Omental fat pad (tissue), 4 donors: Measurements from ENCODE around the gene HNRNPD. TPM values are rescaled to one million over a fixed set of nuclear protein-coding genes. Genes with fewer than 3 reads are reported as not detected.
"Not testable (repeated sequence)": the region's sequence is repeated elsewhere in the genome, so short reads cannot be mapped to it uniquely, and the experiment has no call there.

ENCODE experiments used
- ATAC-seq: fragments of 150-250 bp; one replicate; pipeline ENCODE4 v1.9.1; 2016; ENCODE audit warnings: mild to moderate bottlenecking, moderate library complexity; ENCODE audit not compliant: low FRiP score
- DNase-seq: peaks from one replicate; pipeline ENCODE4 v3.0.0-alpha.2; 2019; ENCODE audit warnings: low spot score
- total RNA-seq, 4 donors: library from RNA; depleted of rRNA; stranded (reverse); fragments of >200 nt; gene quantifications; one replicate each; pipeline ENCODE4 v1.1.0, GENCODE V29; 2016
- TF ChIP-seq, protein P1 (sequence below), 3 donors: fragments of 450-650 bp; IDR thresholded peaks; one replicate each; pipeline ENCODE4 v1.5.1; 2016 to 2017; ENCODE audit warnings: antibody characterized with exemption in 3 of 3, mild to moderate bottlenecking in 3 of 3, moderate library complexity in 2 of 3

HNRNPD gene
- total RNA-seq, 4 donors from 2014 or later = 69.2 to 108 (median 86.1) TPM

DNA sequence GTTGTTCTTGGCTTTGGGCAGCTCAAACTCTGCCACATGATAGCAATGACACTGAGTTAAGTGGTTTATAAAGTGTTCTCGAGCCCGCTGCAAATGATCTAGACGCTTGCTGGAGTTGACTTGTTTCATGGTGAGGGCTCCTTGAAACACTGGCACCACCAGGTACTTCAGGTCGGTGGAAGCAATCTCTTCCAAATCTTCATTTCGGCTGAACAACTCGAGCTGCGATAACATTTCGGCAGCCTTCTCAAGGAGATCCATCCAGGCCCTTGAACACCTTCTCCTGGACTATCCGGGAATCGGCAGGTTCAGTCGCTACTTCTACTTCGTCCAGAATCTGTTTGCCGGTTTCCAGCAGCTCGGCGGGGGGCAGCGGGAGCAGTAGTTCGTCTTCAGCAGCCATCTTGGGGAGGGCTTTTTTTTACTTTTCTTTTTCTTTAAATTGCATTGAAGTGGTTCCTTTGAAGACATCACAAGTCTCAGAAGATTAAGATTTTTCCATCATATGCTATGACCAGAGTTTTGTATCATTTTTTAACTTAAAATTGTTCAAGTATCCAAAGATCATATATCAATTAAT lies 28.5 kb upstream of the HNRNPD start:
- DNase-seq (no peak), ATAC-seq (no peak)
- TF ChIP-seq, protein P1, sequence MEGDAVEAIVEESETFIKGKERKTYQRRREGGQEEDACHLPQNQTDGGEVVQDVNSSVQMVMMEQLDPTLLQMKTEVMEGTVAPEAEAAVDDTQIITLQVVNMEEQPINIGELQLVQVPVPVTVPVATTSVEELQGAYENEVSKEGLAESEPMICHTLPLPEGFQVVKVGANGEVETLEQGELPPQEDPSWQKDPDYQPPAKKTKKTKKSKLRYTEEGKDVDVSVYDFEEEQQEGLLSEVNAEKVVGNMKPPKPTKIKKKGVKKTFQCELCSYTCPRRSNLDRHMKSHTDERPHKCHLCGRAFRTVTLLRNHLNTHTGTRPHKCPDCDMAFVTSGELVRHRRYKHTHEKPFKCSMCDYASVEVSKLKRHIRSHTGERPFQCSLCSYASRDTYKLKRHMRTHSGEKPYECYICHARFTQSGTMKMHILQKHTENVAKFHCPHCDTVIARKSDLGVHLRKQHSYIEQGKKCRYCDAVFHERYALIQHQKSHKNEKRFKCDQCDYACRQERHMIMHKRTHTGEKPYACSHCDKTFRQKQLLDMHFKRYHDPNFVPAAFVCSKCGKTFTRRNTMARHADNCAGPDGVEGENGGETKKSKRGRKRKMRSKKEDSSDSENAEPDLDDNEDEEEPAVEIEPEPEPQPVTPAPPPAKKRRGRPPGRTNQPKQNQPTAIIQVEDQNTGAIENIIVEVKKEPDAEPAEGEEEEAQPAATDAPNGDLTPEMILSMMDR (IDR thresholded peaks at IDR 0.05) = no peak

DNA sequence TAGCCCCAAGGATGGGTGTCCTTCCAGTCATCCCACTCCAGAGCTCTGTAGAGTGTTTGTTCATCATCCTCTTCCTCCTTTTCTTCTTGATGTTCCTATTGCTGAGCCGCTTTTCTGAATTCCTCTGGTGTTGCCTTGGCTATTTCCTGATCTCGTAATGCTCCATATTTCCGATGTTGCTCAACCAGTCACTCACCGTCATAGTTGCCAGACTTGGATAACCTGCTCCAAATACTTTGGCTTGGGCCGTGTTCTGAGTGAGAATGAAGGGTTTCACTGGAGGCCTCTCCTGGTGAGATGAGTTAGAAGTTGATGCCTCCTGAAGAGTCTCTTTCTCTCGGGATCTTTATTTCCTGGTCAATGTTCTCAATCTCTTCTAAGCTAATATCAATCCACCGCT lies 27.8 kb upstream of the HNRNPD start:
- no peak for ATAC-seq
- DNase-seq = no peak
- TF ChIP-seq, protein P1 (IDR thresholded peaks at IDR 0.05) = no peak

DNA sequence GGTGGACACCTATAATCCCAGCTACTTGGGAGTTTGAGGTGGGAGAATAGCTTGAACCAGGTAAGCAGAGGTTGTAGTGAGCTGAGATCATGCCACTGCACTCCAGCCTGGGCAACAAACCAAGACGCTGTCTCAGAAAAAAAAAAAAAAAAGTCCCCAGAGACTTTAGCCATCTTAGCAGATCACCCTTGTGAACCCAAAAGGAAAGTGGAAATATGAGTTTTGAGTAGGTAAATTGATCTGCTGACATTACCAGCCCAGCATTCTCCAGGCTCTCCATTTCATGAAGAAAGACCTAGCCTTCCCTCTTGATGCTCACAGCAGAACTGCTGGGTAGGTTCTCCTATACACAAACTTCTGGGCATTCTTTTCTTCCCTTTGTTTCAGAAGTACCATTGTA lies 24.5 kb upstream of the HNRNPD start:
- ATAC-seq = no peak
- no peak for DNase-seq
- TF ChIP-seq, protein P1 (IDR thresholded peaks at IDR 0.05) = no peak

DNA sequence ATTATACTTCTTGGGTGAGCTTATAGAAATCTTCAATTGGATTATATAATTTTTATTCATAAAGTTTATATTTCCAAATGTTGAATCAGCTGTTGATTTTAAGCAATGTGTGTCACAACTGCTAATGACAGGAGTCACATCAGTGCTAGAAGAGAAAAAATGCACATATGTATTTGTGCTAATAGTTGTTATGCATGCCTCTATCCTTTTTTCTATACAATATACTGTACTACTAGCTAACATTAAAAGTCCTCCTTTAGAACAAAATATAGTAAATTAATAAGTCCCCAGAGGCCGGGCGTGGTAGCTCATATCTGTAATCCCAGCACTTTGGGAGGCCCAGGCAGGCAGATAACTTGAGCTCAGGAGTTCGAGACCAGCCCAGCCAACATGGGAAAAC lies 23.7 kb upstream of the HNRNPD start:
- DNase-seq (no peak), ATAC-seq (no peak)
- TF ChIP-seq, protein P1 (IDR thresholded peaks at IDR 0.05) = no peak

DNA sequence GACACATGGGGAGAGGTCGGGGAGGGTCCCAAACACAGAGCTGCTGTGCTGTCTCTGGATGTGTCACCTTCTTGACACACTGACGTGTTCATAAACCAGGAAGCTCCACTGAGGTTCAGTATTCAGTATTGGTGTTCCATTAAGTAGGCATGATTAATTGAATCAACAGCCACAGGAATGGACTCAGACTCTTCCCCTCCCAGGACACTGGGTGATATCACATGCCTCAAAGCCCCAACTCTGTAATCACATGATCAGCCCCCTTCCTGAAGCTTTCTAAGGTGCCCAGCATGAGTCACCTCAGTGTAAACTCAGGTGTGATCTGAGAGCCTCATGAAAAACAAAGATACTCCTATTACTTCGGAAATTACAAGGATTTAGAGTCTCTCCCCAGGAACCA lies 21.1 kb upstream of the HNRNPD start:
- DNase-seq = no peak
- no peak for ATAC-seq
- TF ChIP-seq, protein P1 (IDR thresholded peaks at IDR 0.05) = no peak

DNA sequence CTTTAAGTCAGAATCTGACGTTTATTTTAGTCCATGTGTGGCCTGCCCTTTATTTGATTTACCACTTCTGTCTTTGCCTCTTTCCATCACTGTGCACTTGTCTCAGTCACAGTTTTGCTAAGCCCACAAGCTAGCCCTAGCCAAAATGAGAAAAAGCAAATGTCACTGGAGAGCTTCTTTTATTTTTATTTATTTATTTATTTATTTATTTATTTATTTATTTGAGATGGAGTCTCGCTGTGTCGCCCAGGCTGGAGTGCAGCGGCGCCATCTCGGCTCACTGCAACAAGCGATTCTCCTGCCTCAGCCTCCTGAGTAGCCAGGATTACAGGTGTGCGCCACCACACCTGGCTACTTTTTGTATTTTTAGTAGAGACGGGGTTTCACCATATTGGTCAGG lies 16.3 kb upstream of the HNRNPD start:
- not testable (repeated sequence) for DNase-seq, ATAC-seq

DNA sequence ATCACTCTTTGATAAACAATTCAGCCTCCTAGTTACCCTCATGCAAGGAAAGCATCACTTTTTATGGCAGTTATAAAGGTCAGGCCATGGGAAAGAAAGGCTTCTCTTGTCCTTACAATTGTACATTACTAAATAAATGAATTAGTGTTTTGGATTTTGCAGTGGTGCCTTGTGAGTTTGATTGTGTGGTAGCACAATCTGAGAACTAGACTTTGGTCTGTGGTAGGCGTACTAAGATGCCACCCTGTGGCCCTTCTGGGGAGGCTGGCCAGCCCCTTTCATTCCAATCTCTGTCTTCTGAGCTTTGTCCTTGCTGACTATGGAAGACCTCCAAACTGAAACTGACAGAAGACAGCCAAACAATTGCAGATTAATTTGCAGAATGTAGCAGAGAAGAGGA lies 14.6 kb upstream of the HNRNPD start:
- no peak for ATAC-seq
- DNase-seq = no peak

DNA sequence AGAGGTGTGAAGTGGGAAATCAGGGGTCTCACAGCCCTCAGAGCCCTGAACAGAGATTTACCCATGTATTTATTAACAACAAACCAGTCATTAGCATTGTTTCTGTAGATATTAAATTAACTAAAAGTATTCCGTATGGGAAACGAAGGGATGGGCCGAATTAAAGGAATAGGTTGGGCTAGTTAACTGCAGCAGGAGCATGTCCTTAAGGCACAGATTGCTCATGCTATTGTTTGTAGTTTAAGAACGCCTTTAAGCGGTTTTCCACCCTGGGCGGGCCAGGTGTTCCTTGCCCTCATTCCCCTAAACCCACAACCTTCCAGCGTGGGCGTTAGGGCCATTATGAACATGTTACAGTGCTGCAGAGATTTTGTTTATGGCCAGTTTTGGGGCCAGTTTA lies 12.5 kb upstream of the HNRNPD start:
- not testable (repeated sequence) for ATAC-seq, DNase-seq

More for the DNA sequence above, 14.6 kb upstream of the HNRNPD start:
- TF ChIP-seq, protein P1 (IDR thresholded peaks at IDR 0.05) = no peak
